Thymus (tissue), 11 donors: ENCODE data around the gene ZNF44. TPM values are rescaled to one million over a fixed set of nuclear protein-coding genes. Genes with fewer than 3 reads are reported as not detected.

Experiments
- DNase-seq, 9 donors: peaks; one replicate each; pipeline ENCODE4 v3.0.0-alpha.2; 2013; ENCODE audit warnings: low spot score in 9 of 9, low read depth in 6 of 9, missing footprints in 1 of 9
- H3K27ac ChIP-seq, 2 donors: one replicate each; pipeline ENCODE4 v1.5.1; 2013; ENCODE audit warnings: control low read depth in 1 of 2, low read depth in 1 of 2, low read length in 1 of 2, mild to moderate bottlenecking in 1 of 2, moderate library complexity in 1 of 2
- H3K27me3 ChIP-seq, 2 donors: one replicate each; pipeline ENCODE4 v1.5.1; 2013; ENCODE audit warnings: low read length in 1 of 2; ENCODE audit not compliant: control insufficient read depth in 2 of 2, insufficient read depth in 1 of 2
- H3K36me3 ChIP-seq, 2 donors: one replicate each; pipeline ENCODE4 v1.5.1; 2013; ENCODE audit warnings: low read length in 1 of 2, mild to moderate bottlenecking in 1 of 2, moderate library complexity in 1 of 2; ENCODE audit not compliant: control insufficient read depth in 2 of 2, insufficient read depth in 2 of 2
- H3K4me1 ChIP-seq, 2 donors: one replicate each; pipeline ENCODE4 v1.5.1; 2013; ENCODE audit warnings: low read length in 2 of 2; ENCODE audit not compliant: control insufficient read depth in 2 of 2, insufficient read depth in 2 of 2
- H3K4me3 ChIP-seq, 2 donors: one replicate each; pipeline ENCODE4 v1.5.1; 2013; ENCODE audit warnings: low read length in 2 of 2, control low read depth in 1 of 2, mild to moderate bottlenecking in 1 of 2
- H3K9me3 ChIP-seq, 2 donors: one replicate each; pipeline ENCODE4 v1.5.1; 2013; ENCODE audit warnings: low read length in 1 of 2, mild to moderate bottlenecking in 1 of 2; ENCODE audit not compliant: control insufficient read depth in 2 of 2, insufficient read depth in 1 of 2
- WGBS: extraction: QIAGEN DNeasy Blood & Tissue Kit; methylation state at CpG from one replicate; pipeline ENCODE4 v1.1.7; 2013; 5-methylcytosine and 5-hydroxymethylcytosine counted together
- polyA plus RNA-seq: library from polyadenylated mRNA; stranded (reverse); fragments of 200-250 nt; gene quantifications from one replicate; pipeline ENCODE4 v1.2.3, GENCODE V29; 2013
- total RNA-seq: library from RNA; stranded (reverse); fragments of 120-200 nt; gene quantifications from one replicate; pipeline ENCODE4 v1.2.4, GENCODE V29; 2013
- donor health status: healthy.

ZNF44 gene
- total and polyA plus RNA-seq, 2 donors, result 7.1 to 16.3 TPM

DNA sequence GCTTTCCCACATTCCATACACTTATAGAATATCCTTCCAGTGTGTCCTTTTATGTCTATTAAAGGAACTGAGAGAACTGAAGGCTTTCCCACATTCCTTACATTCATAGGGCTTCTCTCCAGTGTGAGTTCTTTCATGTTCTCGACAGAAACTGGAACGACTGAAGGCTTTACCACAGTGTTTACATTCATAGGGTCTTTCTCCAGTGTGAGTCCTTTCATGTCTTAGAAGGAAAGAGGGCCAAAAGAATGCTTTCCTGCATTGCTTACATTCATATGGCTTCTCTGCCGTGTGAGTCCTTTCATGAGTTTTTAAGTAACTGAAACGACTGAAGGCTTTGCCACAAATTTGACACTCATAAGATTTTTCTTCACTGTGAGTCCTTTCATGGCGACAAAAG, 22.3 kb downstream of the ZNF44 start:
- H3K4me1 ChIP-seq, result no peaks in the 10 kb centered on the region
- peaks cover 27 to 30% of the 10 kb centered on the region in 2 donors for H3K36me3 ChIP-seq

DNA sequence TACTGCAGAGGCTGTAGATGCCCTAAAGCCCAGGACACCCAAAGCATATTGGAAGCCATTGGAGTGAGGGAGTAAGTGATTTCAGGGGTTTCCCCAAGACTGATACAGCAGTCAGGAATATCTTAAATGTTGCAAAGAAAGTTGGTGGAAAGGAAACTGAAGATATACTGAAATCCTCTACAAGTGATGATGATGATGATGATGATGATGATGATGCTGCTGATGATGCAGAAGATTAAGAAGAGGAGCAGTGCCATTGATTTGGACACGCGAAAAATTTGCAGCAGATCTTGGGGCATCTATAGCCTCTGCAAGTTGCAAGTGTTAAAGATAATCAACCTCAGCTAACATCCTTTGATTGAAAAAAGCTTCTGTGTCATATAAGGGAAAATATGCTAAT, 23.8 kb downstream of the ZNF44 start:
- H3K36me3 ChIP-seq, result peaks cover 25 to 26% of the 10 kb centered on the region in 2 donors
- no peak overlapping the region for H3K4me3 ChIP-seq
- H3K4me1 ChIP-seq, result no peaks in the 10 kb centered on the region
- no peak for DNase-seq
- 100% methylated on average over 2 of the region's 2 CpGs for WGBS
- H3K9me3 ChIP-seq, result peaks cover 15 to 39% of the 10 kb centered on the region in 2 donors
- no peak overlapping the region for H3K27ac ChIP-seq
- no peaks in the 10 kb centered on the region for H3K27me3 ChIP-seq

More for the DNA sequence above, 22.3 kb downstream of the ZNF44 start:
- Histone ChIP-seq H3K9me3 (peaks cover 15 to 28% of the 10 kb centered on the region in 2 donors), H3K27ac (no peak overlapping the region), H3K4me3 (no peak overlapping the region), H3K27me3 (no peaks in the 10 kb centered on the region)
- WGBS, result 97% methylated on average over 5 of the region's 5 CpGs
- DNase-seq, result no peak

GRCh38 chr19:12265921-12266704, 28.6 kb downstream of the ZNF44 start:
- Histone ChIP-seq H3K27ac (no peak overlapping the region), H3K36me3 (peaks cover 0 to 3% of the 10 kb centered on the region in 2 donors), H3K9me3 (peaks cover 4 to 55% of the 10 kb centered on the region in 2 donors), H3K27me3 (no peaks in the 10 kb centered on the region), H3K4me3 (no peak overlapping the region), H3K4me1 (no peaks in the 10 kb centered on the region)
- 74% methylated on average over 46 of the region's 46 CpGs for WGBS
- DNase-seq, result no peak

- Histone ChIP-seq H3K4me1 (no peaks in the 10 kb centered on the region), H3K4me3 (no peak overlapping the region), H3K9me3 (peaks cover 5 to 65% of the 10 kb centered on the region in 2 donors), H3K36me3 (no peaks in the 10 kb centered on the region), H3K27ac (no peak overlapping the region), H3K27me3 (no peaks in the 10 kb centered on the region)
- DNase-seq, result no peak
- 96% methylated on average over 1 of the region's 1 CpG for WGBS
Observed at GRCh38 chr19:12261554-12261953, 33.1 kb downstream of the ZNF44 start.

GRCh38 chr19:12260861-12261260, 33.8 kb downstream of the ZNF44 start:
- Histone ChIP-seq H3K27ac (no peak overlapping the region), H3K36me3 (no peaks in the 10 kb centered on the region), H3K27me3 (no peaks in the 10 kb centered on the region), H3K9me3 (peaks cover 4 to 58% of the 10 kb centered on the region in 2 donors), H3K4me3 (no peak overlapping the region), H3K4me1 (no peaks in the 10 kb centered on the region)
- DNase-seq, result no peak
- 97% methylated on average over 3 of the region's 3 CpGs for WGBS

- Histone ChIP-seq H3K9me3 (peaks cover 1 to 52% of the 10 kb centered on the region in 2 donors), H3K4me3 (no peak overlapping the region), H3K4me1 (no peaks in the 10 kb centered on the region), H3K36me3 (no peaks in the 10 kb centered on the region), H3K27ac (no peak overlapping the region), H3K27me3 (no peaks in the 10 kb centered on the region)
- DNase-seq, result no peak
- 98% methylated on average over 23 of the region's 23 CpGs for WGBS
Observed at GRCh38 chr19:12260236-12260635, 34.4 kb downstream of the ZNF44 start.

DNA sequence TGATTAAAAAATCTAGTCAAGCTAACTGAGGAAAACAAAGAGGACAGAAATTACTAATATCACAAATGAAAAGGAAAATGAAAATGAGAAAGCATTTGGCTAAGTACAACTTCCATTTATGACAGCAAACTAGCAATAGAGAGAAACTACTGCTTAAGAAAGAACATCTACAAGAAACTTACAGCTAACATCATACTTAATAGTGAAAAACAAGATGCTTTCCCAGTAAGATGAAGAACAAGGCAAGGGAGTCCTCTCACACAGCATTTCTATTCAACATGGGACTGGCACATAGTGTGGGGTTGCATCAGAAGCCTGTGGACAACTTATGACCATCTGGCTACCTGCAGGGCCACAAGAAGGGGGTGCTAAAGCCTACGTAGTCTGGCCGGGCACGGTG, 39.3 kb downstream of the ZNF44 start:
- 79% methylated on average over 3 of the region's 3 CpGs for WGBS
- no peak overlapping the region for H3K27ac ChIP-seq
- no peaks in the 10 kb centered on the region for H3K4me1 ChIP-seq
- no peaks in the 10 kb centered on the region for H3K36me3 ChIP-seq
- no peak for DNase-seq
- peaks cover 1 to 45% of the 10 kb centered on the region in 2 donors for H3K9me3 ChIP-seq
- H3K27me3 ChIP-seq, result no peaks in the 10 kb centered on the region
- no peak overlapping the region for H3K4me3 ChIP-seq

- H3K9me3 ChIP-seq, result peaks cover 4 to 26% of the 10 kb centered on the region in 2 donors
- 98% methylated on average over 5 of the region's 5 CpGs for WGBS
Observed at GRCh38 chr19:12247644-12248222, 47.0 kb downstream of the ZNF44 start.

DNA sequence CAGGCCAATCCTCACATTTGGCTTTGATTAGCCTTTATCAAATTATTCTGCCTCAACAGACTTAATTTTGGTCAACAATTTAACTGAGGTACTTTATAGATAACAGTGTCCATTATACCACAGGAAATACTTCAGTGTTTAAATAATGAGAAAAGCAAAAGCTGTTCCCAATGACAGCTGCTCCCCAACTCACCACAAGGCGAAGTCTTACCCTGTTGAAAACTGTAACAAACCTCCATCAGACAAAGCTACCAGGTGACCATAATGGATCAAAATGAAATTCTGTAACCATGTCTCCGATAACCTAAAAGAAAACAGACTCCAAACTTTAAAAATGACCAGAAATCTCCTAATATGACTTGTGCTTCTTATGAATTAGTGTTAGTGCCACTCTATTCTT, 50.3 kb downstream of the ZNF44 start:
- Histone ChIP-seq H3K27ac (no peak overlapping the region), H3K9me3 (peaks cover 4 to 11% of the 10 kb centered on the region in 2 donors), H3K36me3 (no peaks in the 10 kb centered on the region), H3K4me3 (no peak overlapping the region), H3K4me1 (no peaks in the 10 kb centered on the region), H3K27me3 (no peaks in the 10 kb centered on the region)
- over 99% methylated on average over 2 of the region's 2 CpGs for WGBS
- no peak for DNase-seq

More at GRCh38 chr19:12247644-12248222, 47.0 kb downstream of the ZNF44 start:
- Histone ChIP-seq H3K27me3 (no peaks in the 10 kb centered on the region), H3K27ac (no peak overlapping the region), H3K4me1 (no peaks in the 10 kb centered on the region), H3K36me3 (no peaks in the 10 kb centered on the region), H3K4me3 (no peak overlapping the region)
- DNase-seq, result peak in 1 of 9 donors; percentile 6
